ENCODE results near the gene CYTH4. TPM values are rescaled to one million over a fixed set of nuclear protein-coding genes. Genes with fewer than 3 reads are reported as not detected.

Gene CYTH4
- total and polyA plus RNA-seq, 9 donors = 2.4 to 14.5 (median 6.2) TPM

DNA sequence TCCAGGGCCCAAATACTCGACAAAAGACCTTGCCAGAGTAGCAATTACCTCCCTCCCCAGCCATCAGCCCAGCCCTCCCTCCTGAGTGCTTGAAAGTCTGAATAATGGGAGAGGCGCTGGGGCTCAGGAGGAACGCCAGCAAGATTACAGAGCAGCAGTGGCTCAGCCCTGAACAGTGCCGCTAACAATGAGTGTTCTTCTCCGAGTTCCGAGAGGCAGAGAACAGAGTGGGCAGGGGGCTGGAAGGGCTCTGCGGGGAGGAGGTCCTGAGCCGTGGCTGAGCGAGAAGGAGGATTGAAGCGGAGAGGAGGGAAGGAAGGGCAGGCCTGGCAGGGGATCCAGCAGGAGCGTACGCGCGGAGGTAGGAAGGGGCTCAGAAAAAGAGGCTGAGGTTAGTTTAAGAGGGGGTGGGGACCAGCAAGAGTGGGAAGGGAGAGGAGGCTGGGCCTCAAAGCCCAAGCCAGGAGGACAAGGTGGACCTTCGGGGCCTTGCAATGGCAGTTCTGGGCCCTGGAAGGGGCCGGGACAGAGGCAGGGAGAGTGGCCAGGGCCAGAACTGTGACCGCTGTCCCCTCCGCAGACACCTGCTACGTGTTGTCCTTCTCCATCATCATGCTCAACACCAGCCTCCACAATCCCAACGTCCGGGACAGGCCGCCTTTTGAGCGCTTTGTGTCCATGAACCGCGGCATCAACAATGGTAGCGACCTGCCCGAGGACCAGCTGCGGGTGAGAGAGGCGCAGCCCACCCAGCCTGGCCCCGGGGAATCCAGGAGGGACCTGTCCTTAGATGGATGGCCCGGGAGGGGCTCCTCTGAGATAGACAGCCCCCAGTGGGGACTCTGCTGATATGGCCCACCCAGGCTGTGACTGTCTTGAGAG is 20.6 kb downstream of the CYTH4 start:
- intact Hi-C loops (cut with DNase I) = no loop called here
- no peaks in the 10 kb centered on the region for H3K27me3 ChIP-seq
- no peaks in the 10 kb centered on the region for H3K36me3 ChIP-seq
- TF ChIP-seq, protein P1, sequence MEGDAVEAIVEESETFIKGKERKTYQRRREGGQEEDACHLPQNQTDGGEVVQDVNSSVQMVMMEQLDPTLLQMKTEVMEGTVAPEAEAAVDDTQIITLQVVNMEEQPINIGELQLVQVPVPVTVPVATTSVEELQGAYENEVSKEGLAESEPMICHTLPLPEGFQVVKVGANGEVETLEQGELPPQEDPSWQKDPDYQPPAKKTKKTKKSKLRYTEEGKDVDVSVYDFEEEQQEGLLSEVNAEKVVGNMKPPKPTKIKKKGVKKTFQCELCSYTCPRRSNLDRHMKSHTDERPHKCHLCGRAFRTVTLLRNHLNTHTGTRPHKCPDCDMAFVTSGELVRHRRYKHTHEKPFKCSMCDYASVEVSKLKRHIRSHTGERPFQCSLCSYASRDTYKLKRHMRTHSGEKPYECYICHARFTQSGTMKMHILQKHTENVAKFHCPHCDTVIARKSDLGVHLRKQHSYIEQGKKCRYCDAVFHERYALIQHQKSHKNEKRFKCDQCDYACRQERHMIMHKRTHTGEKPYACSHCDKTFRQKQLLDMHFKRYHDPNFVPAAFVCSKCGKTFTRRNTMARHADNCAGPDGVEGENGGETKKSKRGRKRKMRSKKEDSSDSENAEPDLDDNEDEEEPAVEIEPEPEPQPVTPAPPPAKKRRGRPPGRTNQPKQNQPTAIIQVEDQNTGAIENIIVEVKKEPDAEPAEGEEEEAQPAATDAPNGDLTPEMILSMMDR (IDR thresholded peaks at IDR 0.05) = no peak
- TF ChIP-seq POLR2A (IDR thresholded peaks at IDR 0.05) = no peak
- TF ChIP-seq EP300 (IDR thresholded peaks at IDR 0.05) = no peak
- no peaks in the 10 kb centered on the region for H3K9me3 ChIP-seq
- DNase-seq = no peak
- no peak overlapping the region for H3K4me3 ChIP-seq
- WGBS, 3 donors = 78 to 80% (median 80%) methylated on average over 29 to 31 of the region's 31 CpGs
- H3K27ac ChIP-seq = no peak overlapping the region
- H3K4me1 ChIP-seq (ENCODE audit: insufficient read depth) = peaks cover 3% of the 10 kb centered on the region

DNA sequence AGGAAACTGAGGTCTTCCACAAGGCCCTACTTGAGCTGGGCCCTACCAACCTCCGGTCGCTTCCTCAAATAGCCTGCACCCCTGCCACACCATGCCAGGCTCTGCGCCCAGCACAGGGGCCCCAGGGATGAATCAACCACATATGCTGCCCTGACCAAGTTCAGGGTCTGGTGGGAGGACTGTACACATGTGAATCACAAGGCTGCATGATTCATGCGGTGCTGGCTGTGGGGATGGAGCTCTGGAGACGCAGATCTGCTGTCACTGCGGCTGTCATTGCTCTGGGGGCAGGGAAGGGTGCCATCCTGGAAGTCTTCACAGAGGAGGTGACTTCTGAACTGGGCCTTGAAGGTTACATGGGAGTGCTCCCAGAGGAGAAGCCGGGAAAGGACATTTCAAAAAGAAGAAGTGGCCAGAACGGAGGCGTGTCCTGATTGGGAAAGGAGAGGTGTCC is 21.5 kb downstream of the CYTH4 start:
- H3K9me3 ChIP-seq = no peaks in the 10 kb centered on the region
- TF ChIP-seq, protein P1 (IDR thresholded peaks at IDR 0.05) = no peak
- TF ChIP-seq EP300 (IDR thresholded peaks at IDR 0.05) = no peak
- TF ChIP-seq POLR2A (IDR thresholded peaks at IDR 0.05) = no peak
- intact Hi-C loops (cut with DNase I) = no loop called here
- no peak overlapping the region for H3K27ac ChIP-seq
- H3K4me1 ChIP-seq (ENCODE audit: insufficient read depth) = peaks cover 3% of the 10 kb centered on the region
- H3K36me3 ChIP-seq = no peaks in the 10 kb centered on the region
- 65 to 72% (median 72%) methylated on average over 9 of the region's 9 CpGs for WGBS, 3 donors
- no peak overlapping the region for H3K4me3 ChIP-seq
- no peak for DNase-seq
- H3K27me3 ChIP-seq = no peaks in the 10 kb centered on the region

DNA sequence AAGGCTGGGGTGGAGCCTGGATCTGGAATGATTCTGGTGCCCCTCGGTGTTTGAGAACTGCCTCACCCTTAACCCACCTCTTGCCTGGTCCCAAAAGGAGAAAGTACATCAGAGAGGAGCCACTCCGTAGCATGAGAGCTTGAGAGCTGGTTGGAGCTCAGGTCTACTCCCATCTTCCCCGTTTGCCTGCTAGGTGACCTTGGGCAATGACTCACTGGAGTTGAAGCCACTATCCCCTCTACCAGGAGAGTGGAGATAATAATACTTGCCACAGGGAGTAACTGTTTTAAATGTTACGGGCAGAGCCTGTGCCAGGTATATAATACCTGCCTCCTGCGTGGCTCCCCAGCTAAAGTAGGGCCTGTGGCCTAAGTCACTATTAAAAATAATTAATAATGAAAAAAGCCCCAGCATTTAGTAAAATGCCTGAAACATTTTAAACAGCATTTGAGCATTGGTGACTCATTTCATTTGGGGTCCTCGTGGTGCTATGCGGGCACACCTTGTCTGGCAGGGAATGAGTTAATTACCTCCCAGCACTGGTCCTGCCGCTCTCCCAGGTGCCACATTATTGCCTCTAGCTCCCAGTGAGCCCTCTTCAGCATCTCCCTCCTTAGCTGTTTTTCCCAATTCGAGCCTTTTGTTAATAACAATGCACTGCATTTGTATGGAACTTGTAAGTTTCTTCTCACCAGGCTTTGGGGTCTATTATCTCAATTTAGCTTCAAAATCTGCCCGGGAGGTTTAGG is 22.5 kb downstream of the CYTH4 start:
- H3K9me3 ChIP-seq = no peaks in the 10 kb centered on the region
- H3K27ac ChIP-seq = no peak overlapping the region
- no peak for TF ChIP-seq EP300 (IDR thresholded peaks at IDR 0.05)
- TF ChIP-seq, protein P1 (IDR thresholded peaks at IDR 0.05) = no peak
- TF ChIP-seq POLR2A (IDR thresholded peaks at IDR 0.05) = no peak
- intact Hi-C loops (cut with DNase I) = no loop called here
- H3K4me1 ChIP-seq (ENCODE audit: insufficient read depth) = peaks cover 3% of the 10 kb centered on the region
- H3K27me3 ChIP-seq = no peaks in the 10 kb centered on the region
- H3K4me3 ChIP-seq = no peak overlapping the region
- H3K36me3 ChIP-seq = no peaks in the 10 kb centered on the region
- no peak for DNase-seq
- 57 to 70% (median 61%) methylated on average over 10 of the region's 10 CpGs for WGBS, 3 donors

DNA sequence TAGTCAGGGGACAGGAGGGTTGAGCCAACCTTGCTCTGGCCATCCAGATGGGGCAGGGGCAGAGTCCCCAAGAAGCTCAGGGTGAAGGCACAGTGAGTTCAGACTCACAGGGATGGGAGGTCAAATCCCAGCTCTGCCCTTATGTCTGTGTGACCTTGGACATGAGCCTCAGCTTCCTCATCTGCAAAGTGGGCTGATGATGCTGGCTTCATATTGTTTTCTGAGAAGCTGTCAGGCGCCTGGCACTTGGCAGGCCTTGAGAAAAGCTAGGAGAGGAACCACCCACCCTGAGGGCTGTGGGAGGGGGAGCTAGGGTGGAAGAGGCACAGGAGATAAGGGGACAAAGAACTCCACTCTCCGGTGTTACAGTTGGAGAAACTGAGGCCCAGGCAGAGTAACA is 23.6 kb downstream of the CYTH4 start:
- intact Hi-C loops (cut with DNase I) = no loop called here
- TF ChIP-seq, protein P1 (IDR thresholded peaks at IDR 0.05) = no peak
- TF ChIP-seq POLR2A (IDR thresholded peaks at IDR 0.05) (no peak), EP300 (IDR thresholded peaks at IDR 0.05) (no peak)
- no peaks in the 10 kb centered on the region for H3K9me3 ChIP-seq
- H3K27me3 ChIP-seq = no peaks in the 10 kb centered on the region
- WGBS, 3 donors = 80 to 97% (median 86%) methylated on average over 2 of the region's 2 CpGs
- peaks cover 3% of the 10 kb centered on the region for H3K4me1 ChIP-seq (ENCODE audit: insufficient read depth)
- no peak overlapping the region for H3K4me3 ChIP-seq
- no peak for DNase-seq
- no peaks in the 10 kb centered on the region for H3K36me3 ChIP-seq
- H3K27ac ChIP-seq = no peak overlapping the region

Data from ovary (tissue), 9 donors.